ENCODE results near the gene COL27A1.

GRCh38 chr9:114168281-114169028, 13.1 kb downstream of the COL27A1 start:
- no peak for TF ChIP-seq EZH2 (IDR thresholded peaks at IDR 0.05; ENCODE audit: borderline replicate concordance, low read depth, low read length, severe bottlenecking)
- no peak for TF ChIP-seq CTCF (IDR thresholded peaks at IDR 0.05; ENCODE audit: extremely low read depth in 1 of 2, insufficient read depth in 1 of 2, low read depth in 1 of 2, low read length in 2 of 2)
- no peak for TF ChIP-seq POLR2AphosphoS5 (IDR thresholded peaks at IDR 0.05; ENCODE audit: insufficient read depth, low read depth, low read length)
- no peak for TF ChIP-seq POLR2A (IDR thresholded peaks at IDR 0.05; ENCODE audit: low read depth, low read length)
- TF ChIP-seq FOS (IDR thresholded peaks at IDR 0.05; ENCODE audit: borderline replicate concordance, insufficient read depth, low read length), result no peak
- TF ChIP-seq GATA2 (IDR thresholded peaks at IDR 0.05; ENCODE audit: insufficient read depth, insufficient read length, low read depth, low read length), result no peak
- no peak for TF ChIP-seq MAX (IDR thresholded peaks at IDR 0.05; ENCODE audit: insufficient read depth, insufficient read length)

Measured in endothelial cell of umbilical vein (primary cell).